ENCODE measurements around the gene TBCCD1. TPM values are rescaled to one million over a fixed set of nuclear protein-coding genes. Genes with fewer than 3 reads are reported as not detected.
"Not testable (repeated sequence)": the region's sequence is repeated elsewhere in the genome, so short reads cannot be mapped to it uniquely, and the experiment has no call there.

The TBCCD1 gene
- total and polyA plus RNA-seq, 11 donors = 2.9 to 10.3 (median 7.6) TPM

GRCh38 chr3:186588632-186589031, 21.5 kb upstream of the TBCCD1 start:
- H3K4me3 ChIP-seq = no peak overlapping the region
- no peak overlapping the region for H3K27ac ChIP-seq
- no peak for DNase-seq
- no peak for TF ChIP-seq CTCF (IDR thresholded peaks at IDR 0.05)
- no peaks in the 10 kb centered on the region for H3K27me3 ChIP-seq
- no peaks in the 10 kb centered on the region for H3K9me3 ChIP-seq
- H3K36me3 ChIP-seq = peaks cover 0 to 33% (median 25%) of the 10 kb centered on the region in 9 donors
- intact Hi-C loops (cut with DNase I) = loop anchor here in 1 of 10 donors (5.0 kb wide), 1 partner anchor 349 kb away; no protein-coding TSS in a partner anchor
- no peak for ATAC-seq
- WGBS, 4 donors = 71 to 84% (median 78%) methylated on average over 2 of the region's 2 CpGs
- H3K4me1 ChIP-seq = no peaks in the 10 kb centered on the region

GRCh38 chr3:186587183-186587582, 20.0 kb upstream of the TBCCD1 start:
- DNase-seq = no peak
- no peak for ATAC-seq
- intact Hi-C loops (cut with DNase I) = loop anchor here in 1 of 10 donors (5.0 kb wide), 1 partner anchor 350 kb away; no protein-coding TSS in a partner anchor
- Histone ChIP-seq H3K36me3 (peaks cover 0 to 47% (median 39%) of the 10 kb centered on the region in 9 donors), H3K4me1 (no peaks in the 10 kb centered on the region), H3K27me3 (no peaks in the 10 kb centered on the region), H3K27ac (no peak overlapping the region), H3K4me3 (no peak overlapping the region), H3K9me3 (no peaks in the 10 kb centered on the region)
- TF ChIP-seq CTCF (IDR thresholded peaks at IDR 0.05) (no peak), POLR2A (IDR thresholded peaks at IDR 0.05) (no peak)

- DNase-seq, ATAC-seq, H3K27ac ChIP-seq, H3K4me3 ChIP-seq, H3K9me3 ChIP-seq, H3K27me3 ChIP-seq, H3K4me1 ChIP-seq: not testable (repeated sequence)
- intact Hi-C loops (cut with DNase I) = loop anchor here in 1 of 10 donors (5.0 kb wide), 1 partner anchor 351 kb away; no protein-coding TSS in a partner anchor
- peaks cover 0 to 57% (median 48%) of the 10 kb centered on the region in 9 donors for H3K36me3 ChIP-seq
- WGBS, 4 donors = 81 to 96% (median 83%) methylated on average over 8 to 9 of the region's 9 CpGs
These were observed 19.1 kb upstream of the TBCCD1 start for GRCh38 chr3:186586245-186586644.

- ATAC-seq = no peak
- Histone ChIP-seq H3K4me1 (no peaks in the 10 kb centered on the region), H3K27me3 (no peaks in the 10 kb centered on the region), H3K9me3 (no peaks in the 10 kb centered on the region), H3K4me3 (no peak overlapping the region), H3K27ac (no peak overlapping the region), H3K36me3 (peaks cover 0 to 81% (median 73%) of the 10 kb centered on the region in 9 donors)
- TF ChIP-seq CTCF (IDR thresholded peaks at IDR 0.05) = no peak
- no peak for TF ChIP-seq POLR2A (IDR thresholded peaks at IDR 0.05)
- intact Hi-C loops (cut with DNase I) = no loop called here
- WGBS, 4 donors = 76 to 85% (median 81%) methylated on average over 5 of the region's 5 CpGs
- no peak for DNase-seq
These were observed 16.7 kb upstream of the TBCCD1 start for GRCh38 chr3:186583831-186584230.

- ATAC-seq = no peak
- no peak for DNase-seq
- peaks cover 0 to 94% (median 86%) of the 10 kb centered on the region in 9 donors for H3K36me3 ChIP-seq
These were observed 15.4 kb upstream of the TBCCD1 start for GRCh38 chr3:186582541-186582940.

More at GRCh38 chr3:186582541-186582940, 15.4 kb upstream of the TBCCD1 start:
- Histone ChIP-seq H3K4me3 (no peak overlapping the region), H3K4me1 (peaks cover 0 to 11% (median 0%) of the 10 kb centered on the region in 12 donors), H3K27ac (no peak overlapping the region), H3K27me3 (no peaks in the 10 kb centered on the region), H3K9me3 (no peaks in the 10 kb centered on the region)
- intact Hi-C loops (cut with DNase I) = no loop called here
- WGBS, 4 donors = 91 to 96% (median 93%) methylated on average over 6 of the region's 6 CpGs
- TF ChIP-seq CTCF (IDR thresholded peaks at IDR 0.05) (no peak), POLR2A (IDR thresholded peaks at IDR 0.05) (no peak)

All from heart left ventricle (tissue), 16 donors.